ENCODE data around the gene SORL1-AS1.
"Not testable (repeated sequence)": the region's sequence is repeated elsewhere in the genome, so short reads cannot be mapped to it uniquely, and the experiment has no call there.

The SORL1-AS1 gene

DNA sequence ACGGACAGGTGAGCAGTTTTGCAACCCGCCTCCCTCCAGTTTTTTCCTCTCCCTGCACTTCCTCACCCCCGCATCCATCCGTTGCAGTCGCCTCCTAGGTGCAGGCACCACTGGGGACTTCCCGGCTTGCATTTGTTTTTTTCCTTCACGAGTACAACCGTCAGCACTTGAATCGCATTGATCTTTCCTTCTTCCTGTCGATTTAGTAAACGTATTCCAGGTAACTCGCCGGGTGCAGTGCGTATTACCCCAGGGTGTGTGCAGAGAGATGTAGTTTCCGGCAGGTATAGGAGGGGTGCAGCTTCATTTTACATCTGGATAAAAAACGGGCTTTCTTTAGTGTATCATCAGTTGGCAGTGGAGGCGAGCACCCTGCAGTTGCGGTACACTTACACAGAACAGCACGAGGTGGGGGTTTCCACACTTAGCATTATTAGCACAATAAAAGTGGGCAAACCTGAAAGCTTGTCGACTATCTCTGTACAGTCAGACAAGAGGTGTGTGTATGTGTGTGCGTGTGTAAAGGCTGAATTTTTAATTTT is at the start of gene SORL1-AS1:
Gene SORL1-AS1 (minus strand): TSS at position 359 of the 542 bp plus-strand sequence.
- in situ Hi-C loops (cut with HindIII; ENCODE audit: low pct_unique_long_range_greater_than_20kb, low sequenced_read_pairs): no loop called here
- no peak for DNase-seq (ENCODE audit: low read depth)

DNA sequence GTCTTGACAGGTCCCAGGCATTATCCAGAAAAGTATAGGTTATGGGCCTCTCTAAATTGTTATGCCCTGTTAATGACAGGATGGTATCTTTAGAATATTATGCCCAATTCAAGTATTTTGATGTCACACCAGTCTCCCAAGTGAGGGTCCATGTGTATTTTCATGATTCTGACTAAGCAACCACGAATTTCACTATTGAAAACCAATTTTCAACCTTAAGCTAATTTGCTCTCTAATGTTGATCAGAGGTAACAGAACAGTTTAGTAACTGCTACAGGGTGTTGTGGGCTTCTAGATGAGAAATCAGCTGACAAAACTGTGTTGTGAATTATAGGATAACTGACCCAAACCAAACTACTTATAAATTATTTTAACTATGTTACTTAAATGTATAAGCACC is 48.0 kb upstream of the SORL1-AS1 start:
- DNase-seq (ENCODE audit: low read depth): no peak
- in situ Hi-C loops (cut with HindIII; ENCODE audit: low pct_unique_long_range_greater_than_20kb, low sequenced_read_pairs): no loop called here

DNA sequence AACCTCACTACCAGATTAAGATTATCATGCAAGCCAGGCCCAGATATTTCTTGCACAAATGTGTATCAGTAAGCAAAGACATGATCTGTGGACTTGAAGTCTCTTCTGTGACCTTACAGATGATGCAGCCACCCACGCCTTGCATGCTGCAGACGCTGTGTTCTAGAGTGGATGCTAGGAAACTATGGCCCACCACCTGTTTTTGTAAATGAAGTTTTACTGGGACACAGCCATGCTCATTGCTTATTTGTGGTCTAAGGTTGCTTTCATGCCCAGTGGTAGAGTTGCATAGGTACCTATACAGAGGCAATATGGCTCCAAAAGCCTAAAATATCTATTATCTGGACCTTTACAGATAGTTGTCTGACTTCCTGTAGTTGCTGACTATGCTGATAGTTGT is 47.5 kb upstream of the SORL1-AS1 start:
- DNase-seq (ENCODE audit: low read depth): no peak
- in situ Hi-C loops (cut with HindIII; ENCODE audit: low pct_unique_long_range_greater_than_20kb, low sequenced_read_pairs): no loop called here

DNA sequence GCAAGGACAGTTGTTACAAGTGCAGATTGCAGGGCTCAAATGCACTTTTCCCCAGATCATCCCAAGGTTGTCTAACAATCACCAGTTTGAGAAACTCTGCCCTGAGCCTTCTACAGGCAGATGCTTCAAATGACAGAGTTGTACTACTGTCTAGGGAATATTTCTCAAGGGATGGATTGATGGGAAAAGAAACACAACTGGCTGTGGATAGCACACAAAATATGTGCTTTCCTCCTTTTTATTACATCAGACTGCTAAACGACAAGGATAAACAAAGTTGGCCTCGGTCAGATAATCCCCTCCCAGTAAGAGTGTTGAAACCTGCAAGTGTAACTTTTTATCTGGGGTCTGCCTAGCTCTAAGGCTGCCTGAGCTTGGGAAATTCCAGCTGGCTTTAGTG is 46.6 kb upstream of the SORL1-AS1 start:
- in situ Hi-C loops (cut with HindIII; ENCODE audit: low pct_unique_long_range_greater_than_20kb, low sequenced_read_pairs): no loop called here
- DNase-seq (ENCODE audit: low read depth): no peak

DNA sequence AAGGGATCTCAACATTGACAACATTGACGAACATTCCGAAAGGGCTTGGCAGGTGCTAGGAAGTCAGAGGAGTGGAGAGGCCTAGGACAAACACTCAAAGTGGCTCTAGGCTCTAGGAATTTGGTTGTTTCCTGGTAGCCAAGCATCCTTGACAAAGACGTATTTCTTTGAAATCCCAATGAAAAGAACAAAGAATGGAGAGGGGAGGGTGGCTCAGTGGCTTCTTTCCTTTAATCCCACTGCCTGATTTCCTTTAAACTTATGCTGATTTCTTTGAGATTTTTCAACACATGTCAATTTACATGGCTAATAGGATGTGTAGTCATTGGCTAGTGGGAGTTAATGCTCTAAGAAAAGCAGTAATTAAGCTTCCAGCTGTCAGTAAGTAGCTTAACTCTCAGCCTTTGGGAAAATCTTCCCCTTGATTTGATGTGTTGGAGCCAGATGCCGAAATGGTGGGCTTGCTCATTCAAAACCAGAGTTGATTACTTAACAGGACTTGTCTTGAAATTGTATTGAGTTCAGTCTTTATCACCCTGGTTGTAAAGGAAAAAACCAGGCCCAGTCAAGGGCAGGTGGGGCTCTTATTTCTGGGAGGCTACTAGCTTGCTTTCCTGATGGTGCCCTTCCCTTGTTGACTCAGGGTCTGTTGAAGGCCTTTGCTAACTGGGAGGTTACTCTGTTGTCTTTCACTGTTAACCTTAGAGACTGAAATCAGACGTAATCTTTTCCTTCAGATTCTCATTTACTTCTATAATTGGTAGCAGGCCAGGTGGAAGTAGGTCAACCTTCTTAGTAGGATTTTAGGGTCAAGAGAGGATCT is 44.6 kb upstream of the SORL1-AS1 start:
- no peak for DNase-seq (ENCODE audit: low read depth)
- in situ Hi-C loops (cut with HindIII; ENCODE audit: low pct_unique_long_range_greater_than_20kb, low sequenced_read_pairs): no loop called here

DNA sequence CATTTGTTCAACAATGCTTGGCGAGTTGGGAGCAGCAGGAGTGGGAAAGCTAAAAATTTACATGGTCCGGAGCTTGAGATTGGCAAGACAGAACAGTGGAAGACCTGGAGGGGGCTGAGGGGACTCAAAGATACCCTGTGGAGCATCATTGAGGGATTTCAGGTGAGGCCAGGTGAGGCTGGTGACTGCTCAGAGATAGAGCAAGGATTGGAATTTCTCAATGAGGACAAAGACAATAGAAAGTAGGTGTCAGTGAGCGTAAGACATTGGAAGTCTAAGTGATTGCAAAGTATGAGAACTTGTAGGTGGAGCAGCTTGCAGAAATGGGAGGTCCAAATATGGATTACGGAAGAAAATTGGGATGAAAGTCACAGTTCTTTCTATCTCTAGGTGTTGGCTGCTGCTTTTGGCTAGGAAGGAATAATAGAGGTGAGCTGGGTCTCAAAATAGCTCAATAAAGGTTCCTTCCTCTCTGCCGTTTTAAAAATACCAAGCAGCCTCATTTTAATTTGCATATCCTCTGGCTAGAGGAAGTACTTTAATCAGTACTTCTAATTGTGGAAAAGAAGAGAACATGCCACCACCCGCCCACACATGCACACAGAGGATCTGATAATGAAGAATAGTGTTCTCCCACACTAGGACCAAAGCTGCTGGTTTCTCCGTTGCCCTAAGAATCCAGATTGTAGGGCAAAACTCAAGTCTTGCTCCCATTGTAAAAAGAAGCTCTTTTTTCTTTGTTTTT is 41.8 kb upstream of the SORL1-AS1 start:
- in situ Hi-C loops (cut with HindIII; ENCODE audit: low pct_unique_long_range_greater_than_20kb, low sequenced_read_pairs): no loop called here

DNA sequence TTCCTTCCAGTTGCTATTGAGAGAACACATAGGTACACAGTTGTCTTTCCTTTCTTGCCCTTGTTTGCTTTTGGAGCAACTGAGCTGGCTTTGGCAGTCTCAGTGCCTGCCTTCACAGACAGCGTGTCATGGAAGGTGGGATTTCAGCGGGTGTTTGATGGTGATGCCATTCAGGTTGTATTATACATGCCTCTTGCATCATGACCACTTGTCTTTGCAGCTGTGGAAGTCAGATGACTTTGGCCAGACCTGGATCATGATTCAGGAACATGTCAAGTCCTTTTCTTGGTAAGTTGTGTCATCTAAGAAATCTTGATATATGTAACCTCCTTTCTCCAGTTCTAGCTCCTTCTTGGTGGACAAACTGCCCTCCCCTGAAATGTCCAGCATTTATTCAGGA is 37.1 kb upstream of the SORL1-AS1 start:
- no peak for DNase-seq (ENCODE audit: low read depth)
- in situ Hi-C loops (cut with HindIII; ENCODE audit: low pct_unique_long_range_greater_than_20kb, low sequenced_read_pairs): no loop called here

More for the DNA sequence above, 41.8 kb upstream of the SORL1-AS1 start:
- no peak for DNase-seq (ENCODE audit: low read depth)

DNA sequence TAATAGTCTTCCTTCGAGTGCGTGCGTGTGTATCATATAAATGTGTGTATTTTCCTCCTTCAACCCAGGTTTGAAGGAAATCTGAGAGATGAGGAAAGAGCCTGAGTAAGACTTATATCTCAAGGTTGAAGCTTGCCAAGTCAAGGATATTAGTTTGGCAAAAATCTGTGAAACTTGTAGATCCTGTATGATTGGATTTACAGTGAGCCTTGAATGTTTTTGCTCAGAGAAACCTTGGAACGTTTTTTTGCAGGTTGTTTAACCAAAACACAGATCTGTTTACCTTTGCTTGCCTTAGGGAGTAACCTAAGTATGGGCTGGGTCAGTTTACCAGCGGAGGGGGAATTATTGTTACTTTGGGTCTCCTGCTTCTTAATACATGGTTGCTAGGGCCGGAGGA is 35.9 kb upstream of the SORL1-AS1 start:
- in situ Hi-C loops (cut with HindIII; ENCODE audit: low pct_unique_long_range_greater_than_20kb, low sequenced_read_pairs): no loop called here
- no peak for DNase-seq (ENCODE audit: low read depth)

DNA sequence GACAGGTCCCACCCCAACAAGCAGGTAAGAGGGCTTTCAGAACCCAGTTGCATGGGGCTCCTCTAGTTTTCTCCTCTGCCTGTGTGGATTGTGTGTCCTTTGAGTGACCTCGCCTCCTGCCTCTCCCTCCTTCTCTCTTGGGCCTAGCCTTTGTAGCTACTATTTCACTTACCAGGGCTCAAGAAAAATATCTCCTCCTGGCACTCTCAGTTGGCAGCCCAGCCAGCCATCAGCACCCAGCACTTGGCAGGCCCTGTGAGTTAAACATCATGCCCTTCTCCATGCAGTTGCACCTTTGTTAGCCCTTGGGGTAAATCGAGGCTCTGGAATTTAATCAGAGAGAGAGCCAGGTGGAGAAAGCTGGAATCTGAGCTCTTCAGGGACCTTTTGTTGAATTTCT is 35.4 kb upstream of the SORL1-AS1 start:
- DNase-seq (ENCODE audit: low read depth): no peak
- in situ Hi-C loops (cut with HindIII; ENCODE audit: low pct_unique_long_range_greater_than_20kb, low sequenced_read_pairs): no loop called here

DNA sequence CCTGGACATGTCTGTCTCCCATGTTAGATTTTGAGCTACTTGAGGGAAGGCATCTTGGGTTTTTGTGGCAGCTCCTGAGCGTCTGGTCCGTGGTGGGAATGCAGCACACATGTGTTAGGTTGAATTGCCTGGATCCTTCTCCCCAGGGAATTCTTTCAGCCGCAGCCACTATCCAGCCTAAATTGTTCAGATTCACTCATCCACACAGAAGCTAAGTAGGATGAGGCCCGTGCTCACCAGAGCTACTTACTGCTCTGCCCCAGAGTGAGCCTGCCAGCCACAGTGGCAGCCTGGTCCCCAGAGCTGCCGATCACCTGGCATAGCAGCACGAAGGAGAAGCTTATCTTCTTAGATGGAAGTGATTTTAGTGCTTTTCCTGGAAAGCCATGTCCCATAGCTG is 34.4 kb upstream of the SORL1-AS1 start:
- in situ Hi-C loops (cut with HindIII; ENCODE audit: low pct_unique_long_range_greater_than_20kb, low sequenced_read_pairs): no loop called here
- DNase-seq (ENCODE audit: low read depth): no peak

DNA sequence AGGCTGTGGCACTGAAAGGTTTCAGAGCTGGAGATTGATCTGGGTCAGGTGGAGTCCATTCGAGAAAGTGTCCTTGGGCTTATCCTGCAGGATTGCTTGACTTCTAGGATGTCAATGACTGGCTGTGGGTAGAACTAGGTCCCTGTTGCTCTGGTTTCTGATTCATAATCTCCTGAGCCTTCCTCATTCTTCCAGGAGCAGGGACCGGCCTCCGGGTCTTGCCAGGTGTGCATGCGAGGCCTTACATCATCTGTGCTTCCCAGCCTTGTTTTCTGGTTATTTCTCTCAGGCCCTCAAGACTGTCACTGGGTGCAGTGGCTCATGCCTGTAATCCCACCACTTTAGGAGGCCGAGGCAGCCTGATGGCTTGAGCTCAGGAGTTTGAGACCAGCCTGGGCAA is 33.3 kb upstream of the SORL1-AS1 start:
- in situ Hi-C loops (cut with HindIII; ENCODE audit: low pct_unique_long_range_greater_than_20kb, low sequenced_read_pairs): no loop called here
- DNase-seq (ENCODE audit: low read depth): no peak

DNA sequence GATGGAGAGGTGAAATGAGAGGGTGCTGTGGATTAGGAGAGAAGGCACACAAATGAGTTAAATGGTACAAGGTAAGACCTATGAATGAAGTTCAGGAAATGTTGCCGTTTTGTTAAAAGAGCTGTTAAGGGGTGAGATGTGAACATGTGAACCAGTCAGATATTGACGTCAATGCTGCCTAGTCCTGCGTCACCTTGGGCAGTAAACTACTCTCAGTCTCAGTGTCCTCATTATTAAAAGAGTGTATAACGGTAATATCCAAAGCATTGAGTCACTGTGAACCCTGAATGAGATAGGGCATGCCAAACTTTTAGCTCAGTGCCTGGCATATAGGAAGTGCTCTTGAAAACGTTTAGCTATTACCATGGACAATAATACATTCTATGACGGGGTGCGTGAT is 32.4 kb upstream of the SORL1-AS1 start:
- in situ Hi-C loops (cut with HindIII; ENCODE audit: low pct_unique_long_range_greater_than_20kb, low sequenced_read_pairs): no loop called here

DNA sequence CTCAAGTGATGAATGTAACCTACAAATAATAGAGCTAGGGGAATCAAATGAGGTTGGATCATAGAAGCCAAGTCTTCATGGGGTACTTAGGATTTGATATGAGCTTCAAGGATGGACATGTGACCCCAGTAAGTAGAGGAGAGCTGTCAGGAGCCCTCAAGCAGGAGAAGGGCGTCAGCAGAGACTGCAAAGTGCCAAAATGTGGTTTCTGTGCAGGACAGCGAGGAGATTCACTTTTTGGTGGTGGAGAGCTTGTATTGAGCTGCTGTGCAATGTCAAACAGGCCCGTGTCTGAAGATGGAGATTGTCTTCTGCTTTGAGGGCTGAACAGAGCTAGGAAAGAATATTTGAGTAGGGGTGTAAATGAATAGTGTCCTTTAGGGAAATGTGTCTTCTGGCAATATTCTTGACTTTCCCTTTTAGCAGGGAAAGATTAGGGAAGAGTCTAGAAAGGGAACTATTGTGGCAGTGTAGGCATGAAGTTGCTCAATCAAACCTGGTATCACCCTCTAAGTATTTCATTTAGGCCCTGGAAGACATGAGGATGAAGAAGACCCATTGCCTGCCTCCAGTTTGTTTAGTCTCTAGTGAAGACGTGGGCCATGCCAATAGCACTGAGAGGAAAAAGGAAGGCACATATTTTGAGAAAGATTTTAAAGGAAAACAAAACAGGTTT is 31.2 kb upstream of the SORL1-AS1 start:
- no peak for DNase-seq (ENCODE audit: low read depth)
- in situ Hi-C loops (cut with HindIII; ENCODE audit: low pct_unique_long_range_greater_than_20kb, low sequenced_read_pairs): no loop called here

More for the DNA sequence above, 32.4 kb upstream of the SORL1-AS1 start:
- no peak for DNase-seq (ENCODE audit: low read depth)

DNA sequence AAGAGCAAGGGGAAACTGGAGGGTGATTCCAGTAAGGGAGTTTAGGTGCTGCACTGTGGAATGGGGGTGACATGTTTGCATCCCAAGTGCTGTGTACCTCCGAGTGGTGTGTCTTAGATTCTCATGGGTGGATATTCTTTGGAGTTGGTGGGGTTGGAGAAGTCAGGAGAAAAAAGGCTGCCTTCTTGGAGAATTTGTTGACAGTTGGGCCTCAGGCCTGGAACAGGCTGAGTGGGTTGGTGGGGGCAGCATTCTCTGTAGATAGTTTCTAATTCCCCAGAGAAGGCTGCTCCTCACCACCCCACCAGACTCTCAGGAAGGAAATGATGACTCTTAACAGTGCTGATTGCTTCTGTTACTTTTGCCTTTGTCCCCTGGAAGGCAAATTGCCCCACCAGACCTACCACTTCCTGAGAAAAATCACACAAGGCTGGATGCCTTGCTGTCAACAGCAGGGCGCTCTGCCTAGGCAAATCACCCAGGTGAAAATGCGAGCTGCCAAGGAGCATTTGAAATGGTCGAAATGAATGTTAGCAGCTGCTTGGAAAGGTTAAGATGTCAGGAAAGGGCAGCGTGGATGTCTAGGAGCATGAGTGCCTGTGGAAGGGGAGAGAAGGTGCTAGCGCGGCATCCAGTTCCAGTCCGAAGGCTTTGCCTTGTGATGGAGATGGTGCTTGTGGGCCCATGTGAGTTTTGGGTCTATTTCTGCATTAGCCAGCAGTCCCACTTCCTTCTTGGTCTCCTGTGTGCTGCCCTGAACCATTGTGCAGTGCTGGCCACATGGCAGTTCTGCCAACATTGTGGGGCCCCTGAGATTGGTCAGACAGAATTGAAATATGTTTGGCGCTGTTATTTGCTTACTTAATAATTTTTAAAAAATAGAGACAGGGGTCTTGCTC is 29.7 kb upstream of the SORL1-AS1 start:
- no peak for DNase-seq (ENCODE audit: low read depth)

DNA sequence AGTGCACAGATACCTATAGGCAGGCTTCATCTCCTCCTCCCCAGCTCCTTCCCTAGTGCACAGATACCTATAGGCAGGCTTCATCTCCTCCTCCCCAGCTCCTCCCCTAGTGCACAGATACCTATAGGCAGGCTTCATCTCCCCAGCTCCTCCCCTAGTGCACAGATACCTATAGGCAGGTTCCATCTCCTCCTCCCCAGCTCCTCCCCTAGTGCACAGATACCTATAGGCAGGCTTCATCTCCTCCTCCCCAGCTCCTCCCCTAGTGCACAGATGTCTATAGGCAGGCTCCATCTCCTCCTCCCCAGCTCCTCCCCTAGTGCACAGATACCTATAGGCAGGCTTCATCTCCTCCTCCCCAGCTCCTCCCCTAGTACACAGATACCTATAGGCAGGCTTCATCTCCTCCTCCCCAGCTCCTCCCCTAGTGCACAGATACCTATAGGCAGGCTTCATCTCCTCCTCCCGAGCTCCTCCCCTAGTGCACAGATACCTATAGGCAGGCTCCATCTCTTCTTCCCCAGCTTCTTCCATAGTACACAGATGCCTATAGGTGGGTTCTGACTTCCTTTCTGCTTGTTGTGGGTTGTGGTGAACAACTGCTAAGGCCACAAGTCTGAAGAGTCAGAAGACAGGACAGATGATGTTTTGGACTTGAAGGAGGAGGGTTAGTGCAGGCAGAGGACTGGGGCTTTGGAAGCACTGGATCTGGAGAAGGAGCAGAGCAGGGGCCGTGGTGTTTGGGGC is 28.9 kb upstream of the SORL1-AS1 start:
- DNase-seq (ENCODE audit: low read depth); in situ Hi-C loops (cut with HindIII; ENCODE audit: low pct_unique_long_range_greater_than_20kb, low sequenced_read_pairs): not testable (repeated sequence)

More for the DNA sequence above, 29.7 kb upstream of the SORL1-AS1 start:
- in situ Hi-C loops (cut with HindIII; ENCODE audit: low pct_unique_long_range_greater_than_20kb, low sequenced_read_pairs): no loop called here

DNA sequence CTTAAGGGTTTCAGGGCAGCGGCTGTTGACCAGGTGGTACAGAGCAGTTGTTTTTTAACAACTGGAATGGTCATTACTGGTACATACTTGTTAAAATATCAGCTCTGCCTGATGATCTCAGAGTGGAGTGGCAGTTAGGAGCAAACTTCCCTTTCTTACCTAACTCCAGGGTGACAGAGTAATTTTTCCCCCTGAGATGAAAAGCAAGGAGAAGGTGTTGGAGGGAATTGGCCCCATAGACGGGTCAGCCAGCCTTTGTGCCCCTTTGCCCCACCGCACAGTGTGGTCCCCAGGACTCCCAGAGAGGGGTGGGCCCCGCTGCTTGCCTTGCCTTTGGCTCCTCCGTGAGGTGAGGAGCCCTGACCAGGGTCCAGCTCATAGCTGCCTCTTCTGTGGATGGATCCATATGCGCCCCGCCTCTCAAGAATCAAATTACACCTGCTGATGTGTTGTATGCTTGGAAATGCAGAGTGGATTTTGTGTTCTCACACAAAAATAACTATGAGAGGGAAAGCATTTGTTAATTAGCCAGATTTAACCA is 27.0 kb upstream of the SORL1-AS1 start:
- no peak for DNase-seq (ENCODE audit: low read depth)
- in situ Hi-C loops (cut with HindIII; ENCODE audit: low pct_unique_long_range_greater_than_20kb, low sequenced_read_pairs): no loop called here
